ENCODE data around the gene RAB4A.

DNA sequence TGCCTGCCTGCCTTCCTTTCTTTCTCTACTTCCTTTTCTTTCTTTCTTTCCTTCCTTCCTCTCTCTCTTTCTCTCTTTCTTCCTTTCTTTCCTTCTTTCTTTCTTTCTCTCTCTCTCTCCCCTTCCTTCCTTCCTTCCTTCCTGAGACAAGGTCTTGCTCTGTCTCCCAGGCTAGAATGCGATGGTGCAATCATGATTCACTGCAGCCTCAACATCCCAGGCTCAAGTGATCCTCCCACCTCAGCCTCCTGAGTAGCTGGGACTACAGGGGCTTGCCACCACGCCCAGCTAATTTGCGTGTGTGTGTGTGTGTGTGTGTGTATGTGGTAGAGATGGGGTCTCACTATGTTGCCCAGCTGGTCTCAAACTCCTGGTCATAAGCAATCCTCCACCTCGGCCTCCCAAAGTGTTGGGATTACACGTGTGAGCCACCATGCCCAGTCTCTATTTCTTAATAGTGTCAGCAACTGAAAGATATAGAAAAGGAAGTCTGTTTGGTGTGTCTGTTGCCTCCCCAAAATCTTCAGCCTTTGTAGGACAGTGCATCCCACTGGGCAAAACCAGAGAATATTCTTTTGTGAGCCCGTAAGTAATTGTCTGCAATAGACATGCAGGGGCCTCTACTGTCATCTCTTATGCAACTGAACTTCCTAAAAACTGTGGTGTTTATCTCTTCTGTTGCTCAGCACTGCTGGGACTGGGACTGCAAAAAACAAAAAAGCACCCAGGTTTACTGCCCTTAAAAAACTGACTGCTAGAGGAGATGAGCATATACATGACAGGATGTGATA lies 20.9 kb upstream of the RAB4A start:
- no peak for TF ChIP-seq EZH2phosphoT487 (IDR thresholded peaks at IDR 0.05; ENCODE audit: borderline replicate concordance, low read depth, low read length)
- TF ChIP-seq, protein P1, sequence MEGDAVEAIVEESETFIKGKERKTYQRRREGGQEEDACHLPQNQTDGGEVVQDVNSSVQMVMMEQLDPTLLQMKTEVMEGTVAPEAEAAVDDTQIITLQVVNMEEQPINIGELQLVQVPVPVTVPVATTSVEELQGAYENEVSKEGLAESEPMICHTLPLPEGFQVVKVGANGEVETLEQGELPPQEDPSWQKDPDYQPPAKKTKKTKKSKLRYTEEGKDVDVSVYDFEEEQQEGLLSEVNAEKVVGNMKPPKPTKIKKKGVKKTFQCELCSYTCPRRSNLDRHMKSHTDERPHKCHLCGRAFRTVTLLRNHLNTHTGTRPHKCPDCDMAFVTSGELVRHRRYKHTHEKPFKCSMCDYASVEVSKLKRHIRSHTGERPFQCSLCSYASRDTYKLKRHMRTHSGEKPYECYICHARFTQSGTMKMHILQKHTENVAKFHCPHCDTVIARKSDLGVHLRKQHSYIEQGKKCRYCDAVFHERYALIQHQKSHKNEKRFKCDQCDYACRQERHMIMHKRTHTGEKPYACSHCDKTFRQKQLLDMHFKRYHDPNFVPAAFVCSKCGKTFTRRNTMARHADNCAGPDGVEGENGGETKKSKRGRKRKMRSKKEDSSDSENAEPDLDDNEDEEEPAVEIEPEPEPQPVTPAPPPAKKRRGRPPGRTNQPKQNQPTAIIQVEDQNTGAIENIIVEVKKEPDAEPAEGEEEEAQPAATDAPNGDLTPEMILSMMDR (conservative IDR thresholded peaks at IDR 0.05; ENCODE audit: low read length): no peak

All from OCI-LY7 (cell line).